Skin of body (tissue), 2 donors: ENCODE data around the gene ERAL1. TPM values are rescaled to one million over a fixed set of nuclear protein-coding genes. Genes with fewer than 3 reads are reported as not detected.
"Not testable (repeated sequence)": the region's sequence is repeated elsewhere in the genome, so short reads cannot be mapped to it uniquely, and the experiment has no call there.

Experiments
- DNase-seq: peaks from one replicate; lab custom pipeline; 2025; lab: John Stamatoyannopoulos, UW
- total RNA-seq: library from RNA; depleted of rRNA; stranded (reverse); fragments of >200 nt; gene quantifications from one replicate; pipeline ENCODE4 v1.2.3, GENCODE V29; 2014

The ERAL1 gene
- total RNA-seq, 1 donor from 2014 or later: 20.2 TPM

GRCh38 chr17:28849281-28849680 lies 5.5 kb upstream of the ERAL1 start:
- no peak for DNase-seq

GRCh38 chr17:28853295-28853694 lies 1.5 kb upstream of the ERAL1 start:
- no peak for DNase-seq

- DNase-seq: no peak
Observed at GRCh38 chr17:28855336-28855679, 492 bp downstream of the ERAL1 start.

- no peak for DNase-seq
Observed at GRCh38 chr17:28856028-28856574, 1.3 kb downstream of the ERAL1 start.

- no peak for DNase-seq
Observed at GRCh38 chr17:28857905-28858800, 3.3 kb downstream of the ERAL1 start.

GRCh38 chr17:28858801-28859355 lies 4.1 kb downstream of the ERAL1 start:
- no peak for DNase-seq

GRCh38 chr17:28860363-28860808 lies 5.6 kb downstream of the ERAL1 start:
- no peak for DNase-seq

GRCh38 chr17:28861393-28862203 lies 6.8 kb downstream of the ERAL1 start:
- DNase-seq: no peak

- DNase-seq: no peak
Observed at GRCh38 chr17:28862561-28862960, 7.7 kb downstream of the ERAL1 start.

- DNase-seq: no peak
Observed at GRCh38 chr17:28863953-28864352, 9.1 kb downstream of the ERAL1 start.

GRCh38 chr17:28864991-28865849 lies 10.4 kb downstream of the ERAL1 start:
- DNase-seq: no peak

- no peak for DNase-seq
Observed at GRCh38 chr17:28865946-28866752, 11.3 kb downstream of the ERAL1 start.

- DNase-seq: no peak
Observed at GRCh38 chr17:28867276-28867675, 12.5 kb downstream of the ERAL1 start.

- no peak for DNase-seq
Observed at GRCh38 chr17:28871056-28871579, 16.3 kb downstream of the ERAL1 start.

- no peak for DNase-seq
Observed at GRCh38 chr17:28873839-28874238, 19.0 kb downstream of the ERAL1 start.

GRCh38 chr17:28874750-28875149 lies 19.9 kb downstream of the ERAL1 start:
- no peak for DNase-seq

GRCh38 chr17:28875848-28876550 lies 21.2 kb downstream of the ERAL1 start:
- DNase-seq: no peak

GRCh38 chr17:28877150-28877711 lies 22.4 kb downstream of the ERAL1 start:
- not testable (repeated sequence) for DNase-seq
